ENCODE measurements around the gene STMN1. TPM values are rescaled to one million over a fixed set of nuclear protein-coding genes. Genes with fewer than 3 reads are reported as not detected.

STMN1 gene
- polyA plus RNA-seq, 1 donor (not counting 4 experiments of a cell fraction or from before 2014, with no cell fraction given) = 82.8 TPM

- peaks cover 16% of the 10 kb centered on the region for H3K4me1 ChIP-seq (ENCODE audit: control insufficient read depth, extremely low read depth, insufficient read depth, low read length)
- DNase-seq (ENCODE audit: low read depth, low spot score) (no peak), FAIRE-seq (peak; percentile 20)
- no peak for TF ChIP-seq CTCF (optimal IDR thresholded peaks at IDR 0.05 in 1 of 3, IDR thresholded peaks at IDR 0.05 in 1 of 3, conservative IDR thresholded peaks at IDR 0.05 in 1 of 3; ENCODE audit: extremely low read depth in 1 of 3, insufficient read depth in 2 of 3, low read length in 3 of 3)
- TF ChIP-seq EZH2 (IDR thresholded peaks at IDR 0.05; ENCODE audit: low read length) = no peak
- no peaks in the 10 kb centered on the region for H3K36me3 ChIP-seq (ENCODE audit: control insufficient read depth in 2 of 2, extremely low read depth in 1 of 2, insufficient read depth in 2 of 2, low read length in 2 of 2)
- no peaks in the 10 kb centered on the region for H3K9me3 ChIP-seq (ENCODE audit: control insufficient read depth, low read depth, low read length)
- H3K4me3 ChIP-seq (ENCODE audit: control insufficient read depth in 2 of 3, extremely low read depth in 1 of 3, insufficient read depth in 2 of 3, low read depth in 1 of 3, low read length in 3 of 3) = peak overlapping the region; percentile 41 to 71 (median 59)
- H3K27me3 ChIP-seq (ENCODE audit: control insufficient read depth, extremely low read depth, insufficient read depth, low read length) = no peaks in the 10 kb centered on the region
- dilution Hi-C loops (cut with MboI; ENCODE audit: extremely low pct_ligation_motif_present, low sequenced_read_pairs) = no loop called here
- H2AFZ ChIP-seq (ENCODE audit: control insufficient read depth, low read length) = peak overlapping the region; percentile 95
- no peak overlapping the region for H3K27ac ChIP-seq (ENCODE audit: control insufficient read depth, insufficient read depth, low read length)
- no peaks in the 10 kb centered on the region for H3K9me1 ChIP-seq (ENCODE audit: control insufficient read depth, extremely low read depth, insufficient read depth, low read length)
- H3K4me2 ChIP-seq (ENCODE audit: control insufficient read depth, extremely low read depth, insufficient read depth, low read depth, low read length) = peak overlapping the region; percentile 87
- no peaks in the 10 kb centered on the region for H4K20me1 ChIP-seq (ENCODE audit: control insufficient read depth, extremely low read depth, insufficient read depth, low read length)
- H3K9ac ChIP-seq (ENCODE audit: control insufficient read depth, extremely low read depth, insufficient read depth, low read length) = peak overlapping the region; percentile 58
- H3K79me2 ChIP-seq (ENCODE audit: control insufficient read depth, insufficient read depth, low read length) = no peaks in the 10 kb centered on the region
Measured at GRCh38 chr1:25922056-25922970, 16.1 kb upstream of the STMN1 start.

- no peaks in the 10 kb centered on the region for H3K9me3 ChIP-seq (ENCODE audit: control insufficient read depth, low read depth, low read length)
- FAIRE-seq (no peak), DNase-seq (ENCODE audit: low read depth, low spot score) (no peak)
- H3K27me3 ChIP-seq (ENCODE audit: control insufficient read depth, extremely low read depth, insufficient read depth, low read length) = no peaks in the 10 kb centered on the region
- H3K9ac ChIP-seq (ENCODE audit: control insufficient read depth, extremely low read depth, insufficient read depth, low read length) = no peak overlapping the region
- H4K20me1 ChIP-seq (ENCODE audit: control insufficient read depth, extremely low read depth, insufficient read depth, low read length) = no peaks in the 10 kb centered on the region
- H2AFZ ChIP-seq (ENCODE audit: control insufficient read depth, low read length) = no peak overlapping the region
- no peaks in the 10 kb centered on the region for H3K9me1 ChIP-seq (ENCODE audit: control insufficient read depth, extremely low read depth, insufficient read depth, low read length)
- H3K4me3 ChIP-seq (ENCODE audit: control insufficient read depth in 2 of 3, extremely low read depth in 1 of 3, insufficient read depth in 2 of 3, low read depth in 1 of 3, low read length in 3 of 3) = no peak overlapping the region
- H3K27ac ChIP-seq (ENCODE audit: control insufficient read depth, insufficient read depth, low read length) = no peak overlapping the region
- no peaks in the 10 kb centered on the region for H3K36me3 ChIP-seq (ENCODE audit: control insufficient read depth in 2 of 2, extremely low read depth in 1 of 2, insufficient read depth in 2 of 2, low read length in 2 of 2)
- TF ChIP-seq EZH2 (IDR thresholded peaks at IDR 0.05; ENCODE audit: low read length) = no peak
- no peak for TF ChIP-seq CTCF (optimal IDR thresholded peaks at IDR 0.05 in 1 of 3, IDR thresholded peaks at IDR 0.05 in 1 of 3, conservative IDR thresholded peaks at IDR 0.05 in 1 of 3; ENCODE audit: extremely low read depth in 1 of 3, insufficient read depth in 2 of 3, low read length in 3 of 3)
- dilution Hi-C loops (cut with MboI; ENCODE audit: extremely low pct_ligation_motif_present, low sequenced_read_pairs) = no loop called here
- peaks cover 14% of the 10 kb centered on the region for H3K4me1 ChIP-seq (ENCODE audit: control insufficient read depth, extremely low read depth, insufficient read depth, low read length)
- no peak overlapping the region for H3K4me2 ChIP-seq (ENCODE audit: control insufficient read depth, extremely low read depth, insufficient read depth, low read depth, low read length)
- no peaks in the 10 kb centered on the region for H3K79me2 ChIP-seq (ENCODE audit: control insufficient read depth, insufficient read depth, low read length)
Measured at GRCh38 chr1:25918615-25919014, 12.4 kb upstream of the STMN1 start.
